GM12878 (cell line): ENCODE data around the gene RANBP17. TPM values are rescaled to one million over a fixed set of nuclear protein-coding genes. Genes with fewer than 3 reads are reported as not detected.

ENCODE experiments used
- ATAC-seq: fragments of 200-7000 bp; cut with Tn5 transposase; 3 replicates; pipeline ENCODE4 v1.9.1; 2020; ENCODE audit warnings: mild to moderate bottlenecking, moderate library complexity
- BruUV-seq: library from RNA; stranded (reverse); fragments of 400-500 nt; replicated peaks from 2 replicates; lab custom pipeline; 2021; lab: Mats Ljungman, UMichigan
- CTCF ChIA-PET: fragments of 300-600 bp; sonication (Branson Sonifier 250); formaldehyde crosslinking; extraction: SDS; loops from one replicate; lab custom pipeline; 2021; ENCODE audit warnings: inconsistent platforms; lab: Yijun Ruan, JAX
- POLR2A ChIA-PET: fragments of 350-600 bp; formaldehyde crosslinking; extraction: SDS; loops from one replicate; lab custom pipeline; 2021; ENCODE audit warnings: inconsistent platforms; lab: Charles Lee
- RAD21 ChIA-PET: fragments of 300-600 bp; sonication (Branson Sonifier 250); formaldehyde crosslinking; loops from one replicate; lab custom pipeline; 2023; ENCODE audit warnings: antibody characterized with exemption; ENCODE audit not compliant: unreplicated experiment; lab: Charles Lee
- SMC1A ChIA-PET: fragments of 300-600 bp; sonication (Branson Sonifier 250); formaldehyde crosslinking; loops from one replicate; lab custom pipeline; 2023; ENCODE audit not compliant: unreplicated experiment, uncharacterized antibody; lab: Charles Lee
- DNase-seq: peaks from one replicate; pipeline ENCODE4 v3.0.0-alpha.2; 2011; ENCODE audit warnings: low read depth, low spot score
- FAIRE-seq: peaks from 3 replicates; lab custom pipeline; 2011; peaks lifted over from hg19 to GRCh38; lab: Jason Lieb, UNC
- H2AFZ ChIP-seq: 2 replicates; pipeline ENCODE4 v1.6.0; 2011; ENCODE audit warnings: low read depth, low read length, control low read depth; ENCODE audit not compliant: control insufficient read depth
- H3K27ac ChIP-seq: 2 replicates; pipeline ENCODE4 v1.5.1; 2011; ENCODE audit warnings: control low read depth; ENCODE audit not compliant: control insufficient read depth, insufficient read depth
- H3K27me3 ChIP-seq, 2 experiments: replicated peaks in 1 of 2; 2 replicates each; pipeline versions ENCODE4 v1.6.0 to v1.6.1; 2011; ENCODE audit warnings: low read length in 1 of 2; ENCODE audit not compliant: control insufficient read depth in 2 of 2, insufficient read depth in 2 of 2
- H3K36me3 ChIP-seq, 2 experiments: 2 replicates each; pipeline ENCODE4 v1.5.1; 2011; ENCODE audit warnings: low read length in 1 of 2; ENCODE audit not compliant: control insufficient read depth in 2 of 2, insufficient read depth in 2 of 2
- H3K4me1 ChIP-seq: 2 replicates; pipeline ENCODE4 v1.6.1; 2011; ENCODE audit warnings: mild to moderate bottlenecking, low read length, moderate library complexity, mixed read lengths; ENCODE audit not compliant: control insufficient read depth, insufficient read depth
- H3K4me2 ChIP-seq: 2 replicates; pipeline ENCODE4 v1.6.0; 2011; ENCODE audit warnings: control low read depth; ENCODE audit not compliant: control insufficient read depth, insufficient read depth
- H3K4me3 ChIP-seq: fragments of 200-600 bp; sonication (generic); 2 replicates; pipeline ENCODE4 v1.5.1; 2016
- H3K79me2 ChIP-seq: 2 replicates; pipeline ENCODE4 v1.6.0; 2011; ENCODE audit warnings: low read length; ENCODE audit not compliant: control insufficient read depth, insufficient read depth
- H3K9ac ChIP-seq: 2 replicates; pipeline ENCODE4 v1.8.0; 2011; ENCODE audit warnings: low read length, control low read depth, mixed read lengths; ENCODE audit not compliant: control insufficient read depth, insufficient read depth
- H3K9me3 ChIP-seq: replicated peaks from 3 replicates; pipeline ENCODE4 v1.5.1; 2011; ENCODE audit warnings: mild to moderate bottlenecking, low read length; ENCODE audit not compliant: control insufficient read depth, insufficient read depth
- H4K20me1 ChIP-seq: 2 replicates; pipeline ENCODE4 v1.6.0; 2011; ENCODE audit not compliant: control insufficient read depth, insufficient read depth
- ETV6 ChIP-seq, 2 experiments: fragments of 450-650 bp in 1 of 2; IDR thresholded peaks in 1 of 2; conservative IDR thresholded peaks in 1 of 2; 2 replicates each; pipeline ENCODE4 v1.6.1; 2014; ENCODE audit warnings: antibody characterized with exemption in 1 of 2, borderline replicate concordance in 1 of 2, low read depth in 1 of 2, mild to moderate bottlenecking in 1 of 2, moderate library complexity in 1 of 2
- MTA3 ChIP-seq: IDR thresholded peaks from 2 replicates; pipeline ENCODE4 v1.6.1; 2012; ENCODE audit warnings: low read length, inconsistent platforms, borderline replicate concordance
- PML ChIP-seq: IDR thresholded peaks from 2 replicates; pipeline ENCODE4 v1.6.1; 2012; ENCODE audit warnings: low read length, inconsistent platforms
- POLR2AphosphoS2 ChIP-seq: IDR thresholded peaks from 2 replicates; pipeline ENCODE4 v1.6.1; 2011; ENCODE audit warnings: low read depth, mild to moderate bottlenecking, low read length, improper control_type of control experiment, moderate library complexity
- RAD51 ChIP-seq: fragments of 450-650 bp; IDR thresholded peaks from 2 replicates; pipeline ENCODE4 v1.6.1; 2016; ENCODE audit warnings: moderate library complexity, mild to moderate bottlenecking, inconsistent platforms
- RCOR1 ChIP-seq: conservative IDR thresholded peaks from 2 replicates; pipeline ENCODE4 v1.6.1; 2012; ENCODE audit warnings: low read depth, low read length, improper control_type of control experiment
- SREBF2 ChIP-seq: IDR thresholded peaks from 2 replicates; pipeline ENCODE4 v1.6.1; 2012; ENCODE audit warnings: mild to moderate bottlenecking, low read length
- TBL1XR1 ChIP-seq: IDR thresholded peaks from 2 replicates; pipeline ENCODE4 v1.6.1; 2012; ENCODE audit warnings: low read depth, low read length, improper control_type of control experiment
- WRNIP1 ChIP-seq: IDR thresholded peaks from 2 replicates; pipeline ENCODE4 v1.6.1; 2011; ENCODE audit warnings: low read depth, low read length, improper control_type of control experiment, borderline replicate concordance
- ZNF217 ChIP-seq: fragments of 450-650 bp; IDR thresholded peaks from 2 replicates; pipeline ENCODE4 v1.6.1; 2017; ENCODE audit warnings: antibody characterized with exemption, mild to moderate bottlenecking
- WGBS: methylation state at CpG from one replicate; pipeline ENCODE4 v1.1.6; 2016; ENCODE audit warnings: low lambda C conversion rate; ENCODE audit not compliant: insufficient replicate concordance, insufficient coverage; ENCODE audit errors: missing lambda C conversion rate; 5-methylcytosine and 5-hydroxymethylcytosine counted together
- in situ Hi-C: fragments of 300-500 bp; cut with MboI; formaldehyde crosslinking; loops from 9 replicates; pipeline ENCODE4 v1.14.3; 2018; ENCODE audit warnings: mixed read lengths
- intact Hi-C: fragments of 100-400 bp; cut with micrococcal nuclease; formaldehyde crosslinking; loops from one replicate; pipeline ENCODE4 v1.14.2; 2022; ENCODE audit not compliant: unreplicated experiment
- polyA plus RNA-seq, 11 experiments: library from polyadenylated mRNA; depleted of rRNA in 4 of 11; unstranded in 6 of 11; stranded (reverse) in 5 of 11; fragments of >200 nt; fragmentation: Nextera tagmentation in 4 of 11; fragmentation: Illumina TruSeq in 1 of 11; extraction: Ambion mirVana in 4 of 11; extraction: Trizol in 1 of 11; gene quantifications; 1 replicate in 1 of 11; 2 replicates in 10 of 11; pipeline versions ENCODE4 v1.2.1 to v1.2.3, GENCODE V29; 2011 to 2016; ENCODE audit warnings: inconsistent platforms in 2 of 11, missing spikeins in 2 of 11, low read depth in 1 of 11
- total RNA-seq, 4 experiments: library from RNA; depleted of rRNA in 3 of 4; stranded (reverse); fragments of >200 nt in 3 of 4; fragmentation: Illumina TruSeq in 1 of 4; extraction: Trizol in 1 of 4; gene quantifications; 2 replicates each; pipeline versions ENCODE4 v1.2.1 to v1.2.3, GENCODE V29; 2013 to 2021
- TF ChIP-seq, protein P1 (sequence below), 3 experiments: IDR thresholded peaks in 2 of 3; conservative IDR thresholded peaks in 1 of 3; 2 replicates each; pipeline ENCODE4 v1.5.1; 2011; ENCODE audit warnings: low read depth in 3 of 3, low read length in 3 of 3, mild to moderate bottlenecking in 3 of 3, control low read depth in 2 of 3, moderate library complexity in 2 of 3, inconsistent platforms in 1 of 3, mixed read lengths in 1 of 3; ENCODE audit not compliant: control insufficient read depth in 2 of 3, insufficient read depth in 1 of 3; ENCODE audit errors: extremely low read depth in 1 of 3
- TF ChIP-seq, protein P2 (sequence below): fragments of 450-650 bp; IDR thresholded peaks from 2 replicates; pipeline ENCODE4 v1.6.1; 2017; ENCODE audit warnings: low read depth, mild to moderate bottlenecking, moderate library complexity
- TF ChIP-seq, protein P3 (sequence below): fragments of 450-650 bp; IDR thresholded peaks from 2 replicates; pipeline ENCODE4 v1.6.1; 2017; ENCODE audit warnings: mild to moderate bottlenecking
- TF ChIP-seq, protein P4 (sequence below): fragments of 450-650 bp; formaldehyde crosslinking; IDR thresholded peaks from 2 replicates; pipeline ENCODE4 v1.5.0; 2022; ENCODE audit warnings: mild to moderate bottlenecking, missing genetic modification characterization

The RANBP17 gene
- total and polyA plus RNA-seq, 10 of the 15 experiments (the other 5 are each of a cell fraction or from before 2014, with no cell fraction given), result 0.10 TPM; not detected in 9

DNA sequence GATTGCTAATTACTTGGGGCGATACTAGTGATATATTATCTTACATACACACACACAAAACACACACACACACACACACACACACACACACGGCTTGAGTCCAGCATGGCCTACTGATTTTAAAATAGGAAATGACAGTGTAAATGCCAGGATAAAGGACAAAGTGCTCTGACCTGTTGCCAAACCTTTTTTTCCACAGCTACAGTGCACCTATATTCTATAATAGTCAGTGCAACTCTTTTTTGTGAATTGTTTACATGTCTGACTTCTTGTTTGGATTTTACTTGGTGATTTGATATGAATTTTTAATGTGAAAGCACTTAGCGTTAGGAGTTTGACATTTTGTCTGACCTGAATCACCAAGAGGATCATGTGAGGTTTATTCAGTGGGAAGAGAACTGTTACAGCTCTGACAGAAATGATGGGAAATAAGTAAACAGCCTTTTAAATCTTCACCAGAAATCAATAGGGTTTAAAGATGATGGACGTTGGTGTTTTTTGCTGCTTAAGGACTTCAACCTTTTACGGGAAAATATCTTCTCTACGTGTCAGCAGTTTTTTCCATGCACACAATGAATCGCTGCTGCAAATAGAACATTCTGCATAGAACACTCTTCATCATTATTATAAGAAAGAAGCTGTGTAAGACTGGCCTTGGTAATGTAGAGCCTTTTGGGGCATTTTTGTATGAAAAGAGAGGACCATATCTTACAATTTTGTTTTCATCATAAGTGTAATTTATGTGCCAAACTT, 218.5 kb downstream of the RANBP17 start:
- POLR2A ChIA-PET, result no interaction called here
- H3K79me2 ChIP-seq, result no peaks in the 10 kb centered on the region
- H3K36me3 ChIP-seq, result no peaks in the 10 kb centered on the region
- H2AFZ ChIP-seq, result no peak overlapping the region
- CTCF ChIA-PET, result no interaction called here
- no peak overlapping the region for H3K27ac ChIP-seq
- no peak for ATAC-seq
- RAD21 ChIA-PET, result no interaction called here
- SMC1A ChIA-PET, result no interaction called here
- no peaks in the 10 kb centered on the region for H3K9me3 ChIP-seq
- no peak overlapping the region for H3K4me3 ChIP-seq
- H3K4me1 ChIP-seq, result no peaks in the 10 kb centered on the region
- in situ Hi-C loops (no loop called here), intact Hi-C loops (no loop called here)
- no peak for FAIRE-seq
- no TSS peak for BruUV-seq
- H3K9ac ChIP-seq, result no peak overlapping the region
- H4K20me1 ChIP-seq, result no peaks in the 10 kb centered on the region
- DNase-seq, result no peak
- WGBS, result 21% methylated on average over 7 of the region's 7 CpGs
- H3K27me3 ChIP-seq, result no peaks in the 10 kb centered on the region
- no peak overlapping the region for H3K4me2 ChIP-seq
- TF ChIP-seq, protein P1, sequence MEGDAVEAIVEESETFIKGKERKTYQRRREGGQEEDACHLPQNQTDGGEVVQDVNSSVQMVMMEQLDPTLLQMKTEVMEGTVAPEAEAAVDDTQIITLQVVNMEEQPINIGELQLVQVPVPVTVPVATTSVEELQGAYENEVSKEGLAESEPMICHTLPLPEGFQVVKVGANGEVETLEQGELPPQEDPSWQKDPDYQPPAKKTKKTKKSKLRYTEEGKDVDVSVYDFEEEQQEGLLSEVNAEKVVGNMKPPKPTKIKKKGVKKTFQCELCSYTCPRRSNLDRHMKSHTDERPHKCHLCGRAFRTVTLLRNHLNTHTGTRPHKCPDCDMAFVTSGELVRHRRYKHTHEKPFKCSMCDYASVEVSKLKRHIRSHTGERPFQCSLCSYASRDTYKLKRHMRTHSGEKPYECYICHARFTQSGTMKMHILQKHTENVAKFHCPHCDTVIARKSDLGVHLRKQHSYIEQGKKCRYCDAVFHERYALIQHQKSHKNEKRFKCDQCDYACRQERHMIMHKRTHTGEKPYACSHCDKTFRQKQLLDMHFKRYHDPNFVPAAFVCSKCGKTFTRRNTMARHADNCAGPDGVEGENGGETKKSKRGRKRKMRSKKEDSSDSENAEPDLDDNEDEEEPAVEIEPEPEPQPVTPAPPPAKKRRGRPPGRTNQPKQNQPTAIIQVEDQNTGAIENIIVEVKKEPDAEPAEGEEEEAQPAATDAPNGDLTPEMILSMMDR (IDR thresholded peaks at IDR 0.05 in 2 of 3, conservative IDR thresholded peaks at IDR 0.05 in 1 of 3; ENCODE audit: control insufficient read depth in 2 of 3, extremely low read depth in 1 of 3, insufficient read depth in 1 of 3, low read depth in 3 of 3, low read length in 3 of 3), result no peak
- no peak for TF ChIP-seq ZNF217
- TF ChIP-seq RCOR1, result no peak
- TF ChIP-seq, protein P2, sequence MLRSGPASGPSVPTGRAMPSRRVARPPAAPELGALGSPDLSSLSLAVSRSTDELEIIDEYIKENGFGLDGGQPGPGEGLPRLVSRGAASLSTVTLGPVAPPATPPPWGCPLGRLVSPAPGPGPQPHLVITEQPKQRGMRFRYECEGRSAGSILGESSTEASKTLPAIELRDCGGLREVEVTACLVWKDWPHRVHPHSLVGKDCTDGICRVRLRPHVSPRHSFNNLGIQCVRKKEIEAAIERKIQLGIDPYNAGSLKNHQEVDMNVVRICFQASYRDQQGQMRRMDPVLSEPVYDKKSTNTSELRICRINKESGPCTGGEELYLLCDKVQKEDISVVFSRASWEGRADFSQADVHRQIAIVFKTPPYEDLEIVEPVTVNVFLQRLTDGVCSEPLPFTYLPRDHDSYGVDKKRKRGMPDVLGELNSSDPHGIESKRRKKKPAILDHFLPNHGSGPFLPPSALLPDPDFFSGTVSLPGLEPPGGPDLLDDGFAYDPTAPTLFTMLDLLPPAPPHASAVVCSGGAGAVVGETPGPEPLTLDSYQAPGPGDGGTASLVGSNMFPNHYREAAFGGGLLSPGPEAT, result no peak
- TF ChIP-seq TBL1XR1, result no peak
- TF ChIP-seq, protein P3, sequence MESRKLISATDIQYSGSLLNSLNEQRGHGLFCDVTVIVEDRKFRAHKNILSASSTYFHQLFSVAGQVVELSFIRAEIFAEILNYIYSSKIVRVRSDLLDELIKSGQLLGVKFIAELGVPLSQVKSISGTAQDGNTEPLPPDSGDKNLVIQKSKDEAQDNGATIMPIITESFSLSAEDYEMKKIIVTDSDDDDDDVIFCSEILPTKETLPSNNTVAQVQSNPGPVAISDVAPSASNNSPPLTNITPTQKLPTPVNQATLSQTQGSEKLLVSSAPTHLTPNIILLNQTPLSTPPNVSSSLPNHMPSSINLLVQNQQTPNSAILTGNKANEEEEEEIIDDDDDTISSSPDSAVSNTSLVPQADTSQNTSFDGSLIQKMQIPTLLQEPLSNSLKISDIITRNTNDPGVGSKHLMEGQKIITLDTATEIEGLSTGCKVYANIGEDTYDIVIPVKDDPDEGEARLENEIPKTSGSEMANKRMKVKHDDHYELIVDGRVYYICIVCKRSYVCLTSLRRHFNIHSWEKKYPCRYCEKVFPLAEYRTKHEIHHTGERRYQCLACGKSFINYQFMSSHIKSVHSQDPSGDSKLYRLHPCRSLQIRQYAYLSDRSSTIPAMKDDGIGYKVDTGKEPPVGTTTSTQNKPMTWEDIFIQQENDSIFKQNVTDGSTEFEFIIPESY, result no peak
- TF ChIP-seq WRNIP1, result no peak
- TF ChIP-seq, protein P4, sequence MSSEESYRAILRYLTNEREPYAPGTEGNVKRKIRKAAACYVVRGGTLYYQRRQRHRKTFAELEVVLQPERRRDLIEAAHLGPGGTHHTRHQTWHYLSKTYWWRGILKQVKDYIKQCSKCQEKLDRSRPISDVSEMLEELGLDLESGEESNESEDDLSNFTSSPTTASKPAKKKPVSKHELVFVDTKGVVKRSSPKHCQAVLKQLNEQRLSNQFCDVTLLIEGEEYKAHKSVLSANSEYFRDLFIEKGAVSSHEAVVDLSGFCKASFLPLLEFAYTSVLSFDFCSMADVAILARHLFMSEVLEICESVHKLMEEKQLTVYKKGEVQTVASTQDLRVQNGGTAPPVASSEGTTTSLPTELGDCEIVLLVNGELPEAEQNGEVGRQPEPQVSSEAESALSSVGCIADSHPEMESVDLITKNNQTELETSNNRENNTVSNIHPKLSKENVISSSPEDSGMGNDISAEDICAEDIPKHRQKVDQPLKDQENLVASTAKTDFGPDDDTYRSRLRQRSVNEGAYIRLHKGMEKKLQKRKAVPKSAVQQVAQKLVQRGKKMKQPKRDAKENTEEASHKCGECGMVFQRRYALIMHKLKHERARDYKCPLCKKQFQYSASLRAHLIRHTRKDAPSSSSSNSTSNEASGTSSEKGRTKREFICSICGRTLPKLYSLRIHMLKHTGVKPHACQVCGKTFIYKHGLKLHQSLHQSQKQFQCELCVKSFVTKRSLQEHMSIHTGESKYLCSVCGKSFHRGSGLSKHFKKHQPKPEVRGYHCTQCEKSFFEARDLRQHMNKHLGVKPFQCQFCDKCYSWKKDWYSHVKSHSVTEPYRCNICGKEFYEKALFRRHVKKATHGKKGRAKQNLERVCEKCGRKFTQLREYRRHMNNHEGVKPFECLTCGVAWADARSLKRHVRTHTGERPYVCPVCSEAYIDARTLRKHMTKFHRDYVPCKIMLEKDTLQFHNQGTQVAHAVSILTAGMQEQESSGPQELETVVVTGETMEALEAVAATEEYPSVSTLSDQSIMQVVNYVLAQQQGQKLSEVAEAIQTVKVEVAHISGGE (CRISPR knock-in tag), result no peak
- TF ChIP-seq ETV6 (conservative IDR thresholded peaks at IDR 0.05 in 1 of 2, IDR thresholded peaks at IDR 0.05 in 1 of 2; ENCODE audit: borderline replicate concordance in 1 of 2, low read depth in 1 of 2), result no peak
- no peak for TF ChIP-seq PML
- no peak for TF ChIP-seq RAD51
- TF ChIP-seq POLR2AphosphoS2, result no peak
- no peak for TF ChIP-seq MTA3
- TF ChIP-seq SREBF2, result no peak
